ENCODE measurements around the gene ETFA. TPM values are rescaled to one million over a fixed set of nuclear protein-coding genes. Genes with fewer than 3 reads are reported as not detected.

The ETFA gene
- total RNA-seq, 1 donor from 2014 or later: 117 TPM

GRCh38 chr15:76234337-76234889 is 76.9 kb downstream of the ETFA start:
- H3K4me3 Mint-ChIP-seq (ENCODE audit: unreplicated experiment): no peak overlapping the region
- H3K9me3 Mint-ChIP-seq (ENCODE audit: low read depth): no peaks in the 10 kb centered on the region
- H3K36me3 Mint-ChIP-seq (ENCODE audit: low read depth): peaks cover 2% of the 10 kb centered on the region
- H3K27me3 Mint-ChIP-seq (ENCODE audit: low read depth): no peaks in the 10 kb centered on the region
- peaks cover 23% of the 10 kb centered on the region for H3K4me1 Mint-ChIP-seq (ENCODE audit: low read depth)
- TF ChIP-seq, protein P1, sequence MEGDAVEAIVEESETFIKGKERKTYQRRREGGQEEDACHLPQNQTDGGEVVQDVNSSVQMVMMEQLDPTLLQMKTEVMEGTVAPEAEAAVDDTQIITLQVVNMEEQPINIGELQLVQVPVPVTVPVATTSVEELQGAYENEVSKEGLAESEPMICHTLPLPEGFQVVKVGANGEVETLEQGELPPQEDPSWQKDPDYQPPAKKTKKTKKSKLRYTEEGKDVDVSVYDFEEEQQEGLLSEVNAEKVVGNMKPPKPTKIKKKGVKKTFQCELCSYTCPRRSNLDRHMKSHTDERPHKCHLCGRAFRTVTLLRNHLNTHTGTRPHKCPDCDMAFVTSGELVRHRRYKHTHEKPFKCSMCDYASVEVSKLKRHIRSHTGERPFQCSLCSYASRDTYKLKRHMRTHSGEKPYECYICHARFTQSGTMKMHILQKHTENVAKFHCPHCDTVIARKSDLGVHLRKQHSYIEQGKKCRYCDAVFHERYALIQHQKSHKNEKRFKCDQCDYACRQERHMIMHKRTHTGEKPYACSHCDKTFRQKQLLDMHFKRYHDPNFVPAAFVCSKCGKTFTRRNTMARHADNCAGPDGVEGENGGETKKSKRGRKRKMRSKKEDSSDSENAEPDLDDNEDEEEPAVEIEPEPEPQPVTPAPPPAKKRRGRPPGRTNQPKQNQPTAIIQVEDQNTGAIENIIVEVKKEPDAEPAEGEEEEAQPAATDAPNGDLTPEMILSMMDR (IDR thresholded peaks at IDR 0.05): no peak
- H3K27ac Mint-ChIP-seq (ENCODE audit: unreplicated experiment): peak overlapping the region; percentile 61
- DNase-seq (ENCODE audit: low spot score): no peak

DNA sequence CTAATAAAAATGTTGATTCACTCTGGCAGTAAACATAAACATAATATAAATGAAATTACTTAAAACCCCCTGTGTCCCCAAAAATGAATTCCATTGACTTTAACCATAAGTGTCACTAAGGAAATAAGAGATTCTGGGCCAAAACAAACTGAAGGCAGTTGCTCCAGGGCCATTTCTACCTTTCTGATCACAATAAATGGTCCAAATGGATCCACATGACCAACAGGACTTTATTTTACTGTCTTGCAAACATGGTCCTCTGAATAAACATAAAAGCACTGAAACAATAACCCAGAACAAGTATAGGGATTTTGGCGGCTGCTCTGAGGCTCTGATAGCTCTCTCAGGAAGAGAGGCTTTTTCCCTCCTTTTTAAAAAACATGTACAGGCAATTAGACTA is 77.3 kb downstream of the ETFA start:
- Mint-ChIP-seq H3K27me3 (ENCODE audit: low read depth) (no peaks in the 10 kb centered on the region), H3K36me3 (ENCODE audit: low read depth) (peaks cover 2% of the 10 kb centered on the region), H3K9me3 (ENCODE audit: low read depth) (no peaks in the 10 kb centered on the region), H3K4me3 (ENCODE audit: unreplicated experiment) (no peak overlapping the region), H3K4me1 (ENCODE audit: low read depth) (peaks cover 27% of the 10 kb centered on the region), H3K27ac (ENCODE audit: unreplicated experiment) (no peak overlapping the region)
- no peak for DNase-seq (ENCODE audit: low spot score)
- TF ChIP-seq, protein P1 (IDR thresholded peaks at IDR 0.05): no peak

GRCh38 chr15:76229266-76229665 is 82.0 kb downstream of the ETFA start:
- no peaks in the 10 kb centered on the region for H3K27me3 Mint-ChIP-seq (ENCODE audit: low read depth)
- H3K9me3 Mint-ChIP-seq (ENCODE audit: low read depth): no peaks in the 10 kb centered on the region
- peaks cover 11% of the 10 kb centered on the region for H3K4me1 Mint-ChIP-seq (ENCODE audit: low read depth)
- TF ChIP-seq, protein P1 (IDR thresholded peaks at IDR 0.05): no peak
- DNase-seq (ENCODE audit: low spot score): no peak
- no peak overlapping the region for H3K27ac Mint-ChIP-seq (ENCODE audit: unreplicated experiment)
- no peak overlapping the region for H3K4me3 Mint-ChIP-seq (ENCODE audit: unreplicated experiment)
- H3K36me3 Mint-ChIP-seq (ENCODE audit: low read depth): peaks cover 8% of the 10 kb centered on the region

GRCh38 chr15:76223521-76223920 is 87.7 kb downstream of the ETFA start:
- H3K4me1 Mint-ChIP-seq (ENCODE audit: low read depth): no peaks in the 10 kb centered on the region
- H3K4me3 Mint-ChIP-seq (ENCODE audit: unreplicated experiment): no peak overlapping the region
- TF ChIP-seq, protein P1 (IDR thresholded peaks at IDR 0.05): no peak
- H3K27ac Mint-ChIP-seq (ENCODE audit: unreplicated experiment): no peak overlapping the region
- peaks cover 9% of the 10 kb centered on the region for H3K9me3 Mint-ChIP-seq (ENCODE audit: low read depth)
- peaks cover 25% of the 10 kb centered on the region for H3K36me3 Mint-ChIP-seq (ENCODE audit: low read depth)
- no peaks in the 10 kb centered on the region for H3K27me3 Mint-ChIP-seq (ENCODE audit: low read depth)
- no peak for DNase-seq (ENCODE audit: low spot score)

GRCh38 chr15:76222159-76222558 is 89.1 kb downstream of the ETFA start:
- H3K4me1 Mint-ChIP-seq (ENCODE audit: low read depth): peaks cover 8% of the 10 kb centered on the region
- peaks cover 9% of the 10 kb centered on the region for H3K9me3 Mint-ChIP-seq (ENCODE audit: low read depth)
- TF ChIP-seq, protein P1 (IDR thresholded peaks at IDR 0.05): no peak
- no peak overlapping the region for H3K27ac Mint-ChIP-seq (ENCODE audit: unreplicated experiment)
- H3K36me3 Mint-ChIP-seq (ENCODE audit: low read depth): peaks cover 25% of the 10 kb centered on the region
- no peaks in the 10 kb centered on the region for H3K27me3 Mint-ChIP-seq (ENCODE audit: low read depth)
- no peak for DNase-seq (ENCODE audit: low spot score)
- no peak overlapping the region for H3K4me3 Mint-ChIP-seq (ENCODE audit: unreplicated experiment)

All from chondrocyte (in vitro differentiated cells).